B cell (primary cell): ENCODE measurements around the gene COL26A1. TPM values are rescaled to one million over a fixed set of nuclear protein-coding genes. Genes with fewer than 3 reads are reported as not detected.
"Not testable (repeated sequence)": the region's sequence is repeated elsewhere in the genome, so short reads cannot be mapped to it uniquely, and the experiment has no call there.

ENCODE experiments used
- ATAC-seq: fragments of 200-7000 bp; cut with Tn5 transposase; one replicate; pipeline ENCODE4 v1.10.0; 2021; ENCODE audit warnings: low read depth, mild to moderate bottlenecking, moderate number of reproducible peaks, moderate library complexity
- CTCF ChIA-PET: fragments of 350-600 bp; sonication (Branson Sonifier 250); formaldehyde crosslinking; loops from one replicate; lab custom pipeline; 2021; ENCODE audit warnings: antibody characterized with exemption, inconsistent platforms; lab: Charles Lee
- POLR2A ChIA-PET: fragments of 350-600 bp; sonication (Branson Sonifier 250); formaldehyde crosslinking; loops from one replicate; lab custom pipeline; 2021; ENCODE audit warnings: antibody characterized with exemption; lab: Charles Lee
- DNase-seq: peaks from one replicate; pipeline ENCODE4 v3.0.0; 2013
- H2AFZ ChIP-seq: 2 replicates; pipeline ENCODE4 v1.6.1; 2012; ENCODE audit warnings: mild to moderate bottlenecking, low read depth, low read length; ENCODE audit not compliant: insufficient read depth, poor library complexity, severe bottlenecking
- H3K27ac ChIP-seq, 2 donors: 1 replicate in 1 of 2; 2 replicates in 1 of 2; pipeline ENCODE4 v1.5.1; 2012 to 2013; ENCODE audit warnings: low read length in 2 of 2, mild to moderate bottlenecking in 2 of 2, moderate library complexity in 1 of 2
- H3K27me3 ChIP-seq, 4 experiments: fragments of 200-600 bp in 1 of 4; sonication (generic) in 1 of 4; replicated peaks in 1 of 4; 1 replicate in 2 of 4; 2 replicates in 2 of 4; pipeline versions ENCODE4 v1.6.1 to v1.7.0; 2013 to 2016; ENCODE audit warnings: low read length in 3 of 4, mild to moderate bottlenecking in 2 of 4, mixed read lengths in 1 of 4, moderate library complexity in 1 of 4; ENCODE audit not compliant: insufficient read depth in 4 of 4, control insufficient read depth in 3 of 4; ENCODE audit errors: control extremely low read depth in 1 of 4
- H3K36me3 ChIP-seq, 2 experiments: replicated peaks in 1 of 2; 1 replicate in 1 of 2; 2 replicates in 1 of 2; pipeline versions ENCODE4 v1.6.1 to v1.7.1; 2013; ENCODE audit warnings: low read length in 1 of 2; ENCODE audit not compliant: insufficient read depth in 2 of 2, control insufficient read depth in 1 of 2; ENCODE audit errors: control extremely low read depth in 1 of 2, extremely low read depth in 1 of 2
- H3K4me1 ChIP-seq, 2 donors: fragments of 200-600 bp in 1 of 2; sonication (generic) in 1 of 2; 1 replicate in 1 of 2; 2 replicates in 1 of 2; pipeline versions ENCODE4 v1.5.1 to v1.6.1; 2013 to 2017; ENCODE audit warnings: low read length in 2 of 2; ENCODE audit not compliant: control insufficient read depth in 2 of 2, insufficient read depth in 2 of 2
- H3K4me2 ChIP-seq: replicated peaks from 2 replicates; pipeline ENCODE3; 2012; ENCODE audit warnings: mild to moderate bottlenecking, low read depth, low read length; ENCODE audit not compliant: poor library complexity, severe bottlenecking
- H3K4me3 ChIP-seq, 5 experiments: fragments of 200-600 bp in 1 of 5; sonication (generic) in 1 of 5; 1 replicate in 3 of 5; 2 replicates in 2 of 5; pipeline versions ENCODE4 v1.5.1 to v1.7.0; 2011 to 2016; ENCODE audit warnings: low read length in 4 of 5, mild to moderate bottlenecking in 4 of 5, low read depth in 2 of 5, control low read depth in 1 of 5, moderate library complexity in 1 of 5; ENCODE audit not compliant: insufficient read depth in 1 of 5; ENCODE audit errors: control extremely low read depth in 1 of 5, extremely low read depth in 1 of 5
- H3K79me2 ChIP-seq: fragments of 200-600 bp; sonication (generic); one replicate; pipeline ENCODE4 v1.6.0; 2016; ENCODE audit warnings: low read length; ENCODE audit not compliant: control insufficient read depth, insufficient read depth
- H3K9ac ChIP-seq: fragments of 200-600 bp; sonication (generic); 2 replicates; pipeline ENCODE4 v1.6.1; 2017; ENCODE audit warnings: mild to moderate bottlenecking, low read length, moderate library complexity
- H3K9me3 ChIP-seq, 3 donors: one replicate each; pipeline versions ENCODE4 v1.6.1 to v1.7.1; 2013; ENCODE audit warnings: low read length in 2 of 3; ENCODE audit not compliant: control insufficient read depth in 2 of 3, insufficient read depth in 1 of 3; ENCODE audit errors: control extremely low read depth in 1 of 3
- H4K20me1 ChIP-seq: 2 replicates; pipeline ENCODE4 v1.6.0; 2012; ENCODE audit warnings: mild to moderate bottlenecking, low read length; ENCODE audit not compliant: insufficient read depth, control insufficient read depth, poor library complexity, severe bottlenecking
- H3K27ac Mint-ChIP-seq: one replicate; pipeline ENCODE4 v1.8.0; 2021; ENCODE audit warnings: mixed read lengths
- H3K27me3 Mint-ChIP-seq: one replicate; pipeline ENCODE4 v1.8.0; 2021; ENCODE audit warnings: mixed read lengths
- H3K4me1 Mint-ChIP-seq: one replicate; pipeline ENCODE4 v1.8.0; 2021; ENCODE audit warnings: mixed read lengths
- H3K4me3 Mint-ChIP-seq: one replicate; pipeline ENCODE4 v1.8.0; 2021; ENCODE audit warnings: mixed read lengths
- H3K9me3 Mint-ChIP-seq: one replicate; pipeline ENCODE4 v1.8.0; 2022; ENCODE audit warnings: mixed read lengths; ENCODE audit not compliant: insufficient read depth
- CTCF ChIP-seq: fragments of 200-600 bp; IDR thresholded peaks from one replicate; pipeline ENCODE4 v1.8.0; 2022; ENCODE audit warnings: antibody characterized with exemption, mild to moderate bottlenecking
- EZH2 ChIP-seq: IDR thresholded peaks from 2 replicates; pipeline ENCODE4 v1.6.1; 2012; ENCODE audit warnings: borderline replicate concordance, low read depth, mild to moderate bottlenecking, moderate library complexity, low read length; ENCODE audit not compliant: insufficient read depth, poor library complexity, severe bottlenecking
- WGBS: methylation state at CpG from one replicate; pipeline ENCODE4 v1.1.5; 2013; ENCODE audit warnings: missing lambda C conversion rate; ENCODE audit not compliant: insufficient coverage; 5-methylcytosine and 5-hydroxymethylcytosine counted together
- intact Hi-C: fragments of 100-400 bp; cut with micrococcal nuclease; formaldehyde crosslinking; loops from one replicate; pipeline ENCODE4 v1.10.0; 2022
- polyA plus RNA-seq: library from polyadenylated mRNA; depleted of rRNA; stranded (reverse); fragments of >200 nt; gene quantifications from 2 replicates; pipeline ENCODE4 v1.2.3, GENCODE V29; 2012
- total RNA-seq, 2 donors: library from RNA; stranded (reverse); fragments of 120-200 nt in 1 of 2; gene quantifications; 1 replicate in 1 of 2; 2 replicates in 1 of 2; pipeline versions ENCODE4 v1.2.3 to v1.2.4, GENCODE V29; 2013 to 2022

The COL26A1 gene
- total and polyA plus RNA-seq, 2 donors (not counting 1 experiment from before 2014, with no cell fraction given): not detected

GRCh38 chr7:101487753-101488152 is 125.1 kb downstream of the COL26A1 start:
- no peak overlapping the region for H3K4me3 ChIP-seq
- H3K36me3 ChIP-seq: no peaks in the 10 kb centered on the region
- no peak for TF ChIP-seq EZH2
- TF ChIP-seq CTCF: no peak
- ChIA-PET POLR2A (no interaction called here), CTCF (interaction anchor here (0.6 to 0.7 kb wide), 2 partner anchors 20 to 35 kb away, joined by 3 read pairs; no protein-coding TSS in a partner anchor)
- H3K9ac ChIP-seq: no peak overlapping the region
- no peaks in the 10 kb centered on the region for H3K4me1 ChIP-seq
- peaks cover 0 to 3% (median 0%) of the 10 kb centered on the region in 4 experiments for H3K27me3 ChIP-seq
- Mint-ChIP-seq H3K4me3 (no peak overlapping the region), H3K27ac (no peak overlapping the region), H3K27me3 (peaks cover 27% of the 10 kb centered on the region), H3K4me1 (no peaks in the 10 kb centered on the region), H3K9me3 (no peaks in the 10 kb centered on the region)
- no peaks in the 10 kb centered on the region for H3K9me3 ChIP-seq
- no peaks in the 10 kb centered on the region for H3K79me2 ChIP-seq
- no peak overlapping the region for H3K4me2 ChIP-seq
- intact Hi-C loops: no loop called here
- ATAC-seq (no peak), DNase-seq (no peak)
- WGBS: 95% methylated on average over 4 of the region's 7 CpGs
- H4K20me1 ChIP-seq: no peaks in the 10 kb centered on the region
- H2AFZ ChIP-seq: no peak overlapping the region
- H3K27ac ChIP-seq: no peak overlapping the region

DNA sequence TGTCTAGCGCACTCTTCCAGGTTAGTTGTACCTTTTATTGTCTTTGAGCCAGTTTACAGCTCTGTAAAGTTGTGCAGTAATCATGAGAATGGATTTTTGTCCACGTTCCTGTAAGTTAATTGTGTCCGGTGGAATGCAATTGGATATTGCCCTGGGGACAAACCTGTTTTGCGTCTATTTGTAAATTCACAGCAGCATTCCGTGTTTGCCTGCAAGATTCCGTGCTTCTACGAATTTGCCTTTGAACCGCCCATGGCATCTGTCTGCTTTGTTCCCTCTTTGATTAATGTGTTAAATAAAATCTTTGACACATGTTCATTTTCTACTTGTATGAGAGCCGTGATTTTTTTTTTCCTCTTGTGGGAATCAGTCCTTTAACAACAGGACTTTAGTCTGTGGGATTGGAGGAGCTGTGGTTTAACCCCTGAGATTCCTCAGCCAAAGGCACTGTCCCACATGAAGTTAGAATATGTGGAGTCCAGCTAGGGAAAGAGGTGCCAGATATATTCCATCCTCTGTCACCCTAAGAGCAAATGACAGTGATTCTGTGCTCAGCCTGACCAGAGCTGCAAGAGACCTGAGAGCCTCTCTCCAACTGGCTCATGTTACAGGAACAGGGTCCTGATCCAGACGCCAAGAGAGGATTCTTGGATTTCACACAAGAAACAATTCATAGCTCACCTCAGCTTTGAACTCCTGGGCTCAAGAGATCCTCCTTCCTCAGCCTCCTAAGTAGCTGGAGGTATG is 126.3 kb downstream of the COL26A1 start:
- no peak overlapping the region for H3K27ac Mint-ChIP-seq
- H3K27ac ChIP-seq: no peak overlapping the region
- TF ChIP-seq CTCF (no peak), EZH2 (no peak)
- no peak overlapping the region for H3K4me3 ChIP-seq
- no peak overlapping the region for H3K4me2 ChIP-seq
- H3K36me3 ChIP-seq: no peaks in the 10 kb centered on the region
- H3K4me1 Mint-ChIP-seq: no peaks in the 10 kb centered on the region
- no peaks in the 10 kb centered on the region for H3K9me3 ChIP-seq
- no peak overlapping the region for H2AFZ ChIP-seq
- H3K79me2 ChIP-seq: no peaks in the 10 kb centered on the region
- no peaks in the 10 kb centered on the region for H4K20me1 ChIP-seq
- peaks cover 0 to 3% (median 0%) of the 10 kb centered on the region in 4 experiments for H3K27me3 ChIP-seq
- intact Hi-C loops: no loop called here
- CTCF ChIA-PET: no interaction called here
- DNase-seq (no peak), ATAC-seq (no peak)
- no peaks in the 10 kb centered on the region for H3K9me3 Mint-ChIP-seq
- H3K9ac ChIP-seq: no peak overlapping the region
- no peaks in the 10 kb centered on the region for H3K4me1 ChIP-seq
- no peak overlapping the region for H3K4me3 Mint-ChIP-seq
- H3K27me3 Mint-ChIP-seq: peaks cover 27% of the 10 kb centered on the region
- POLR2A ChIA-PET: no interaction called here
- 77% methylated on average over 5 of the region's 10 CpGs for WGBS

DNA sequence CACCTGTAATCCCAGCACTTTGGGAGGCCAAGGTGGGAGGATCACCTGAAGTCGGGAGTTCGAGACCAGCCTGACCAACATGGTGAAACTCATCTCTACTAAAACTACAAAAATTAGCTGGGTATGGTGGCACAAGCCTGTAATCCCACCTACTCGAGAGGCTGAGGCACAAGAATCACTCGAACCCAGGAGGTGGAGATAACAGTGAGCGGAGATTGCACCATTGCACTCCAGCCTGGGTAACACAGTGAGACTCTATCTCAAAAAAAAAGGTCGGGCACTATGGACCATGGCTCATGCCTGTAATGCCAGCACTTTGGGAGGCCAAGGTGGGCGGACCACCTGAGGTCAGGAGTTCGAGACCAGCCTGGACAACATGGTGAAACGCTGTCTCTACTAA is 127.8 kb downstream of the COL26A1 start:
- POLR2A ChIA-PET, H3K4me1 Mint-ChIP-seq, H3K4me2 ChIP-seq, H3K79me2 ChIP-seq, H2AFZ ChIP-seq, H3K27ac Mint-ChIP-seq, H3K36me3 ChIP-seq, H3K27ac ChIP-seq, DNase-seq, ATAC-seq, H4K20me1 ChIP-seq, H3K9me3 Mint-ChIP-seq, H3K4me1 ChIP-seq, H3K9ac ChIP-seq, H3K27me3 ChIP-seq, H3K4me3 Mint-ChIP-seq, H3K4me3 ChIP-seq, intact Hi-C loops, H3K9me3 ChIP-seq: not testable (repeated sequence)
- peaks cover 23% of the 10 kb centered on the region for H3K27me3 Mint-ChIP-seq
- CTCF ChIA-PET: interaction anchor here (0.6 to 0.7 kb wide), 2 partner anchors 789 to 891 kb away, joined by 3 read pairs; no protein-coding TSS in a partner anchor
- WGBS: 71% methylated on average over 7 of the region's 9 CpGs
